Endothelial cell of umbilical vein (primary cell): ENCODE measurements around the gene SH3YL1. TPM values are rescaled to one million over a fixed set of nuclear protein-coding genes. Genes with fewer than 3 reads are reported as not detected.

Experiments
- BruUV-seq: library from RNA; stranded (reverse); fragments of 400-500 nt; replicated peaks from 2 replicates; lab custom pipeline; 2021; lab: Mats Ljungman, UMichigan
- CTCF ChIA-PET: fragments of 300-600, 350-600 bp; sonication (Branson Sonifier 250); formaldehyde crosslinking; loops from one replicate; lab custom pipeline; 2021; ENCODE audit warnings: antibody characterized with exemption, inconsistent platforms; lab: Charles Lee
- POLR2A ChIA-PET: fragments of 300-600, 350-600 bp; sonication (Branson Sonifier 250); formaldehyde crosslinking; loops from one replicate; lab custom pipeline; 2021; ENCODE audit warnings: antibody characterized with exemption, inconsistent platforms; lab: Charles Lee
- DNase-seq: peaks from one replicate; pipeline ENCODE4 v3.0.0-alpha.2; 2011; ENCODE audit warnings: low read depth, low spot score
- FAIRE-seq: peaks from 2 replicates; lab custom pipeline; 2011; peaks lifted over from hg19 to GRCh38; lab: Jason Lieb, UNC
- H2AFZ ChIP-seq: 2 replicates; pipeline ENCODE4 v1.6.0; 2012; ENCODE audit warnings: low read depth, low read length, control low read depth, inconsistent platforms
- H3K27ac ChIP-seq: 2 replicates; pipeline ENCODE4 v1.5.1; 2011; ENCODE audit warnings: low read depth, mild to moderate bottlenecking, control low read depth, low read length, moderate library complexity; ENCODE audit not compliant: insufficient read depth
- H3K27me3 ChIP-seq, 2 experiments: 2 replicates each; pipeline versions ENCODE4 v1.6.0 to v1.6.1; 2011; ENCODE audit warnings: low read length in 2 of 2, mixed read lengths in 1 of 2; ENCODE audit not compliant: control insufficient read depth in 2 of 2, insufficient read depth in 2 of 2
- H3K36me3 ChIP-seq, 2 experiments: 2 replicates in 1 of 2; 3 replicates in 1 of 2; pipeline ENCODE4 v1.5.1; 2011; ENCODE audit warnings: low read length in 2 of 2, mild to moderate bottlenecking in 1 of 2, moderate library complexity in 1 of 2; ENCODE audit not compliant: control insufficient read depth in 2 of 2, insufficient read depth in 2 of 2; ENCODE audit errors: extremely low read depth in 1 of 2
- H3K4me1 ChIP-seq: 3 replicates; pipeline ENCODE4 v1.5.1; 2011; ENCODE audit warnings: mild to moderate bottlenecking, low read length; ENCODE audit not compliant: control insufficient read depth, insufficient read depth; ENCODE audit errors: extremely low read depth
- H3K4me2 ChIP-seq: 2 replicates; pipeline ENCODE4 v1.6.1; 2011; ENCODE audit warnings: low read length, control low read depth, mixed read lengths; ENCODE audit not compliant: insufficient read depth
- H3K4me3 ChIP-seq, 3 experiments: fragments of 200-600 bp in 1 of 3; sonication (generic), shearing (Covaris generic) in 1 of 3; replicated peaks in 1 of 3; 2 replicates each; pipeline ENCODE4 v1.5.1; 2011 to 2016; ENCODE audit warnings: control low read depth in 3 of 3, low read length in 3 of 3, mild to moderate bottlenecking in 2 of 3, inconsistent platforms in 1 of 3, low read depth in 1 of 3, moderate library complexity in 1 of 3; ENCODE audit not compliant: insufficient read depth in 1 of 3
- H3K79me2 ChIP-seq: 2 replicates; pipeline ENCODE4 v1.6.0; 2012; ENCODE audit warnings: low read length, inconsistent platforms; ENCODE audit not compliant: control insufficient read depth, insufficient read depth
- H3K9ac ChIP-seq: replicated peaks from 2 replicates; pipeline ENCODE3; 2011; ENCODE audit warnings: low read length, control low read depth; ENCODE audit not compliant: insufficient read depth; ENCODE audit errors: extremely low read depth
- H3K9me1 ChIP-seq: replicated peaks from 3 replicates; pipeline ENCODE4 v1.6.0; 2011; ENCODE audit warnings: mild to moderate bottlenecking, low read length; ENCODE audit not compliant: control insufficient read depth, insufficient read depth; ENCODE audit errors: extremely low read depth
- H3K9me3 ChIP-seq: replicated peaks from 2 replicates; pipeline ENCODE4 v1.5.1; 2012; ENCODE audit warnings: low read length, inconsistent platforms; ENCODE audit not compliant: control insufficient read depth, insufficient read depth
- H4K20me1 ChIP-seq: replicated peaks from 2 replicates; pipeline ENCODE3; 2011; ENCODE audit warnings: mild to moderate bottlenecking, low read length; ENCODE audit not compliant: control insufficient read depth, insufficient read depth; ENCODE audit errors: extremely low read depth
- EZH2 ChIP-seq: IDR thresholded peaks from 2 replicates; pipeline ENCODE4 v1.6.1; 2012; ENCODE audit warnings: borderline replicate concordance, low read depth, mild to moderate bottlenecking, moderate library complexity, low read length, inconsistent platforms; ENCODE audit not compliant: severe bottlenecking
- FOS ChIP-seq: IDR thresholded peaks from 2 replicates; pipeline ENCODE4 v1.6.1; 2011; ENCODE audit warnings: mild to moderate bottlenecking, low read length, moderate library complexity, borderline replicate concordance; ENCODE audit not compliant: insufficient read depth
- GATA2 ChIP-seq: IDR thresholded peaks from 2 replicates; pipeline ENCODE4 v1.7.0; 2011; ENCODE audit warnings: low read depth, mild to moderate bottlenecking, moderate library complexity, mixed read lengths, low read length; ENCODE audit not compliant: insufficient read length, insufficient read depth
- JUN ChIP-seq: IDR thresholded peaks from 2 replicates; pipeline ENCODE4 v1.6.1; 2011; ENCODE audit warnings: borderline replicate concordance, low read depth; ENCODE audit not compliant: insufficient read length, insufficient read depth
- MYC ChIP-seq: IDR thresholded peaks from one replicate; pipeline ENCODE4 v1.6.1; 2011; ENCODE audit warnings: mild to moderate bottlenecking, low read depth, low read length
- POLR2A ChIP-seq: IDR thresholded peaks from 2 replicates; pipeline ENCODE4 v1.6.1; 2012; ENCODE audit warnings: low read depth, mild to moderate bottlenecking, control low read depth, low read length
- POLR2AphosphoS5 ChIP-seq: IDR thresholded peaks from 2 replicates; pipeline ENCODE4 v1.6.1; 2012; ENCODE audit warnings: low read depth, mild to moderate bottlenecking, control low read depth, low read length, moderate library complexity; ENCODE audit not compliant: insufficient read depth
- dilution Hi-C: fragments of 300-500 bp; cut with MboI; formaldehyde crosslinking; loops from one replicate; pipeline ENCODE4 v1.15.0; 2019; ENCODE audit warnings: low sequenced_read_pairs; ENCODE audit not compliant: extremely low pct_ligation_motif_present
- intact Hi-C: fragments of 100-400 bp; cut with micrococcal nuclease; formaldehyde crosslinking; loops from one replicate; pipeline ENCODE4 v1.10.0; 2022
- polyA plus RNA-seq, 4 experiments: library from polyadenylated mRNA; depleted of rRNA in 3 of 4; stranded (reverse) in 3 of 4; unstranded in 1 of 4; fragments of >200 nt; gene quantifications; 2 replicates each; pipeline versions ENCODE4 v1.2.1 to v1.2.3, GENCODE V29; 2011 to 2012; ENCODE audit warnings: missing spikeins in 1 of 4
- total RNA-seq: library from RNA; stranded (reverse); gene quantifications from 2 replicates; pipeline ENCODE4 v1.2.3, GENCODE V29; 2021
- TF ChIP-seq, protein P1 (sequence below), 2 donors: IDR thresholded peaks; 1 replicate in 1 of 2; 2 replicates in 1 of 2; pipeline ENCODE4 v1.5.1; 2011; ENCODE audit warnings: low read length in 2 of 2, mild to moderate bottlenecking in 2 of 2, moderate library complexity in 2 of 2, control low read depth in 1 of 2, inconsistent platforms in 1 of 2, low read depth in 1 of 2; ENCODE audit not compliant: insufficient read depth in 1 of 2; ENCODE audit errors: extremely low read depth in 1 of 2
- TF ChIP-seq, protein P2 (sequence below): IDR thresholded peaks from 2 replicates; pipeline ENCODE4 v1.6.1; 2011; ENCODE audit not compliant: insufficient read depth, insufficient read length

Gene SH3YL1
- total and polyA plus RNA-seq, 2 donors (not counting 3 experiments of a cell fraction or from before 2014, with no cell fraction given) = 12.5 to 22.4 TPM

DNA sequence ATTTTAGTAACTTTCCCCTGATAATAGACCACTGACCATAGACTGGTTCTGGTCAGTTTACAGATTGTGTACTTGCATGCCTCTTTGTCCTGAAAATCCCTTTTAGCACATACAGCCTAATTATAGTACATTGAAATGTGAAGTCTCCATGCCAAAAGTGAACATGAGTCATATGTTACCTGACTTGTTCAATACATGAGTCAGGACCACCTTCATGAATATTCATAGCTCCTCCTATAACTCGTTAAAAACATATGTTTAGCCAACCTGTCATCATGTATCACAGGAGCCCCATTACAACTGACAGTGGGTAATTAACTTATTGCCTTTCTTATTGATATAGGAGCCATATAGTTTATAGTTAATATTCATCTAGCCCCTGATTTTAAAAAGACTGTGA lies 78.6 kb downstream of the SH3YL1 start:
- no peak for FAIRE-seq
- dilution Hi-C loops (no loop called here), intact Hi-C loops (no loop called here)
- DNase-seq = no peak
- Histone ChIP-seq H3K36me3 (no peaks in the 10 kb centered on the region), H3K9me3 (peaks cover 5% of the 10 kb centered on the region), H3K4me1 (no peaks in the 10 kb centered on the region), H3K9ac (no peak overlapping the region), H3K9me1 (no peaks in the 10 kb centered on the region), H3K4me3 (no peak overlapping the region), H2AFZ (no peak overlapping the region), H4K20me1 (no peaks in the 10 kb centered on the region), H3K27me3 (no peaks in the 10 kb centered on the region), H3K27ac (no peak overlapping the region), H3K79me2 (no peaks in the 10 kb centered on the region), H3K4me2 (no peak overlapping the region)
- BruUV-seq = no TSS peak
- ChIA-PET POLR2A (no interaction called here), CTCF (no interaction called here)
- TF ChIP-seq EZH2 = no peak
- TF ChIP-seq, protein P1, sequence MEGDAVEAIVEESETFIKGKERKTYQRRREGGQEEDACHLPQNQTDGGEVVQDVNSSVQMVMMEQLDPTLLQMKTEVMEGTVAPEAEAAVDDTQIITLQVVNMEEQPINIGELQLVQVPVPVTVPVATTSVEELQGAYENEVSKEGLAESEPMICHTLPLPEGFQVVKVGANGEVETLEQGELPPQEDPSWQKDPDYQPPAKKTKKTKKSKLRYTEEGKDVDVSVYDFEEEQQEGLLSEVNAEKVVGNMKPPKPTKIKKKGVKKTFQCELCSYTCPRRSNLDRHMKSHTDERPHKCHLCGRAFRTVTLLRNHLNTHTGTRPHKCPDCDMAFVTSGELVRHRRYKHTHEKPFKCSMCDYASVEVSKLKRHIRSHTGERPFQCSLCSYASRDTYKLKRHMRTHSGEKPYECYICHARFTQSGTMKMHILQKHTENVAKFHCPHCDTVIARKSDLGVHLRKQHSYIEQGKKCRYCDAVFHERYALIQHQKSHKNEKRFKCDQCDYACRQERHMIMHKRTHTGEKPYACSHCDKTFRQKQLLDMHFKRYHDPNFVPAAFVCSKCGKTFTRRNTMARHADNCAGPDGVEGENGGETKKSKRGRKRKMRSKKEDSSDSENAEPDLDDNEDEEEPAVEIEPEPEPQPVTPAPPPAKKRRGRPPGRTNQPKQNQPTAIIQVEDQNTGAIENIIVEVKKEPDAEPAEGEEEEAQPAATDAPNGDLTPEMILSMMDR (IDR thresholded peaks at IDR 0.05; ENCODE audit: extremely low read depth in 1 of 2, insufficient read depth in 1 of 2, low read depth in 1 of 2, low read length in 2 of 2) = no peak
- TF ChIP-seq FOS = no peak
- TF ChIP-seq, protein P2, sequence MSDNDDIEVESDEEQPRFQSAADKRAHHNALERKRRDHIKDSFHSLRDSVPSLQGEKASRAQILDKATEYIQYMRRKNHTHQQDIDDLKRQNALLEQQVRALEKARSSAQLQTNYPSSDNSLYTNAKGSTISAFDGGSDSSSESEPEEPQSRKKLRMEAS = no peak
- TF ChIP-seq POLR2A = no peak
- no peak for TF ChIP-seq GATA2
- TF ChIP-seq MYC = no peak
- TF ChIP-seq POLR2AphosphoS5 = no peak
- TF ChIP-seq JUN = no peak
